Epidermal melanocyte (primary cell): ENCODE results near the gene PLOD3.
"Not testable (repeated sequence)": the region's sequence is repeated elsewhere in the genome, so short reads cannot be mapped to it uniquely, and the experiment has no call there.

ENCODE experiments used
- DNase-seq: peaks from one replicate; pipeline ENCODE4 v3.0.0; 2011; ENCODE audit warnings: low spot score; ENCODE audit not compliant: insufficient read length

The PLOD3 gene

GRCh38 chr7:101216001-101216859, 1.2 kb downstream of the PLOD3 start:
- DNase-seq, result no peak

- DNase-seq, result no peak
Measured at GRCh38 chr7:101212014-101212413, 5.4 kb downstream of the PLOD3 start.

- no peak for DNase-seq
Measured at GRCh38 chr7:101211501-101211900, 5.9 kb downstream of the PLOD3 start.

GRCh38 chr7:101210143-101210542, 7.2 kb downstream of the PLOD3 start:
- DNase-seq, result no peak

DNA sequence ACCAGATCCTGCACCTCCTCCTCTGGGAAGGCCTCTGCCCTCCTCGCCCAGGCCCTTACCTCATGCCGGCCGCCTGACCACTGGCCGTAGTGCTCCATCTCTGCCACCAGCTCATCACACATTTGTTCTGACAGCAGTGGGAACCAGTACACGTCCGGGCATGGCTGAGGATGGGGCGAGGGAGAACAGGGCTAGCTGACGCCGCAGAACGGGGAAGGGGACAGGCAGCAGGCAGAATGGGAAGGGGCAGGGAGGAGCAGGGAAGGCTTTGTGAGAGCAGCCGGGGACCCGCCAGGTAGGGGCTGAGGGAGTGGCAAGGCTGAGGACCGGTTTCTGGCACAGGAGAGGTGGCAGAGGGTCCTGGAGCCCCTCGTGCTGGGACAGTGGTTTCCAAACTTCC, 8.6 kb downstream of the PLOD3 start:
- DNase-seq, result no peak

DNA sequence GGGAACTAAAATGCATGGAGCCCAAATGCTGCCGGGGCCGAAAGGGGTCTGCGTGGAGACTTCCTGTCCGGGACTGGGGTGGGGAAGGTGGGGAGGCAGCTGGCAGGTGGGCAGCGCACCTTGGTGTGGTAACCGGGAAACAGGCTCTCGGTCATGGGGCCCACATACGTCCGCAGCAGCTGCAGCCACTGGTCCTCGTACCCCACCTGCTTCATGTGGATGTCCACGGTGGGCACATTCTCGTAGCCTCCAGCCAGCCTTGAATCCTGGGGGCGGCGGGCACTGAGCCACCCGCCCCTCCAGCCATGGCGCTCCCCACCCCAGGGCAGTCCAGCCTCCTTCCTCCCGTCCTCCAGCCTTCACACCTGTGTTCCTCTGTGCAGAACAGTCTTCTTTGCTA, 9.9 kb downstream of the PLOD3 start:
- DNase-seq, result no peak

- DNase-seq, result no peak
Measured at GRCh38 chr7:101206665-101207042, 10.7 kb downstream of the PLOD3 start.

GRCh38 chr7:101205901-101206664, 11.3 kb downstream of the PLOD3 start:
- no peak for DNase-seq

DNA sequence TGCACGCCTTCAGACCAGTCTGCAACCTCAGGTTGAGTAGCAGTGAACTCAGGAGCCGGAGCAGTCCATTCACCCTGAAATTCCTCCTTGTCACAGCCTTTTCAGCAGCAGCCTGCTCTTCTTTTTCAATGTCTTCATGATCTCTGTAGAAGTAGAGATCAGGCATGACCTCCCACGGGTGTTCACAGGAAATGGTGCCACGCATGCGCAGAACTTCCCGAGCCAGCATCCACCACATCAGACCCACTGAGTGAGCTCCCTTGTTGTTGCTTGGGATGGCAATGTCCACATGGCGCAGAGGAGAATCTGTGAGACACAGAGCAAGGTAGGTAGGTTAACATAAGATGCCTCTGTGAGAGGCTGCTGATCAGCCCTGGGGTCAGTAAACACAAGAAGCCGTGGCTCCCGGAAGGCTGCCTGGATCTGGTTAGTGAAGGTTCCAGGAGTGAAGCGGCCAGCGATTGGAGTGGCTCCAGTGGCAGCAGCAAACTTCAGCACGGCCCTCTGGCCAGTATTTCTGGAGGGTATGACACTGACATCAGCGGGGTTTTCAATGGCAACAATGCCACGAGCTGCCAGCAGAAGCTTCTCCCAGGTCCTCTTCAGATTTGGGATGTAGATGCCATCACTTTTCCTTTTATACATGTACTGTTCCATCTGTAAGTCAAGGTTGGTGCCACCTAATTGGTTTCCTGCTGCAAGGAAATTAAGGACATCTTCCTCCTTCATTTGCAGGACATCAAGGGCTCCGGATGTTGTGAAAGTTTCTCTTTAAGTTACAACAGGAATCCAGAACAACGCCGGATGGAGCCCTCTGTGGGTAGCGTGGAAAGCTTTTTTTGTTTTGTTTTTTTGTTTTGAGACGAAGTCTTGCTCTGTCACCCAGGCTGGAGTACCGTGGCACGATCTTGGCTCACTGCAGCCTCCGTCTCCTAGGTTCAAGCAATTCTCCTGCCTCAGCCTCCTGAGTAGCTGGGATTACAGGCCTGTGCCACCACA, 13.3 kb downstream of the PLOD3 start:
- not testable (repeated sequence) for DNase-seq

DNA sequence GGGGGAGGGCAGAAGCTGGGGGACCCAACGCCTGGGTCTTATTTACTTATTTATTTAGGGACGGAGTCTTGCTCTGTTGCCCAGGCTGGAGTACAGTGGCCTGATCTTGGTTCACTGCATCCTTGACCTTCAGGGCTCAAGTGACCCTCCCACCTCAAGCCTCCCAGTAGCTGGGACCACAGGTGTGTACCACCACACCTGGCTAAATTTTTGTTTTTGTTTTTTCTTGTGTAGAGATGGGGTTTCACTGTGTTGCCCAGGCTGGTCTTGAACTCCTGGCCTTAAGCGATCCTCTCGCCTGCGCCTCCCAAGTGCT, 14.8 kb downstream of the PLOD3 start:
- DNase-seq, result no peak

DNA sequence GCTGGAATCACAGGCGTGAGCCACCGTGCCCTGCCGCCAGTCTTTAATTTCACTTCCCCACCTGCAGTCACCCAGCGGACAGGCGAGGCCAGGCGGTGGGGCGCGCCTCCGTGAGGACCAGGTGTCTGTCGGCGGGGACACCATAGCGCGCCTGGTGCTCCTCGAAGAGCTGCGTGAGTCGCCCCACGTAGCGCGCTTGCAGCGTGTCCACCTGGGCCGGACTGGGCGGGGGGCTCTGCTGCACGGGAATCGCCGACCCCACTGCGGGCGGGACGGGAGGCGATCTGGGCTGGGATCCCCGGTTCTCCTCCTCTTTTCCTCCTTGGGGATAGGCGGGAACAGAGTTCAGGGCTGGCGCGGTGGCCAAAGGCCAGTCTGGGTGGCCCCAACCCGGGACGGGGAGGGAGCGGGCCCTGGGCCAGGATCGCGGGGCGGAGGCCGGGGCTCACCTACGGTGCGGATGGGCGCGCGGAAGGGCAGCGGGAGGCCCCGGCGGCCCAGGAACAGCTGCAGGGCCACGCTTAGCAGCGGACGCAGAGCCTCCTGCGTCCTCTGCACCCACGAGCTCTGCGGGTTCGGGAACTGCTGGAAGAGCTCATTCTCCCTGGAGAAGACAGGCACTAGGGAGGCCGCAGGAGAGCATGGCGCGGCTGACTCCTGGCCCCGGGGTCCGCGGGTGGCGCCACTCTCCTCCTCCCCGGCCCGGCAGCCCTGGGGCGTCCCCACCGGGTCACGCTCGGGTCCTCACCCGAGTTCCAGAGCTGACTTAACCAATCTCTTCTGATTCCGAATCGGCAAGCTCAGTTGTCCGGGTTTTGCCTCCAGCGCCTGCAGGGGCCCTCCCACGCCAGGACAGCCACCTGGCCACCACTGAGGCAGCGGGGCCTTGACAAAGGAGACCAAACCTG, 15.4 kb downstream of the PLOD3 start:
- no peak for DNase-seq

DNA sequence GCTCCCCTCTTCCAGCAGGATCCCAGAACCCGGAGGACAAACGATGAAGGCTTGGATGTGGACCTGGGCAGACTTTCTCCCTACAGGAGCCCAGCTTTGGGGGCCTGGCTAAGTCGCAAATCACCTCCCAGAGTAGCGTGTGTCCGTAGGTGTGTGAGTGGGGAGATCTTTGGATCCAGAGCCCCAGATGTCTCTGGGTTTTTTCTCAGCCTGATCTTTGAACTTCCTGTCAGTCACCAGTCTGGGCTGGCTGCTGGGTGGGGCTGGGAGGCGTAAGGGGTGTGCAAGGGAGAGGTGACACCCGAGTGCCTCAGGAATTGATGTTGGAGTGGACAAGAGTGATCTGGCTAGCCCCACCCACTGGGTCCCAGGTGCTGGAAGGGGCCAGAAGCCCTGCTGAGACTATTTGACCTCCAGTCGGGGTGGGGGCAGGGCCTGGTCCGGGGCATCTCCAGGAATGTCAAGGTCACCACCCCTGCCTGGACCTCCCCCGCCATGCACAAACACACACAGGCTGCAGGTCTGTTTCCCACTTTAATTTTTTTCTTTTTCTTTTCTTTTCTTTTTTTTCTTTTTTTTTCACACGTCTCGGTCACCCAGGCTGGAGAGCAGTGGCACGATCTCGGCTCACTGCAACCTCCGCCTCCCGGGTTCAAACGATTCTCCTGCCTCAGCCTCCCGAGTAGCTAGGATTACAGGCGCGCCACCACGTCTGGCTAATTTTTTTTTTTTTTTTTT, 16.4 kb downstream of the PLOD3 start, which contains the start of gene MOGAT3:
TSS of gene MOGAT3 (minus strand) at position 175 of the 738 bp plus-strand sequence. CDS start 182 bp downstream, outside the sequence.
- DNase-seq, result no peak

DNA sequence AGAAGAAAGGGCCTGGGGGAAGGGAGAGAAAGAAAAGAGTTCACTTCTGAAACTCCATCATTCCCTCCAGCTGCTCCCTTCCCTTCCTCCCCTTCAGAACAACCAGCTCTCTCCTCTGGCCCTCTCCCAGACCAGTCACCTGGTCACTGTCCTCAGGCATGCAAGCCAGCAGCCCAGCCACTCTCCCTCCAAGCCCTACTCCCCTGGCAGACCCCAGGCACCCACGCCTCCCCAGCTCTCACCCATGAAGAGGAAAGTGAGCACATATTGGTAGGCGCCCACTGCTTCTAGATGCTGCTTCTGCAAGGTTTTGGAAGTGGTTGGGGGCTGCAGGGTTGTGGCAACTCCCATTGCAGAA, 16.9 kb downstream of the PLOD3 start:
- DNase-seq, result no peak

- DNase-seq, result not testable (repeated sequence)
Measured at GRCh38 chr7:101199522-101199921, 17.9 kb downstream of the PLOD3 start.

DNA sequence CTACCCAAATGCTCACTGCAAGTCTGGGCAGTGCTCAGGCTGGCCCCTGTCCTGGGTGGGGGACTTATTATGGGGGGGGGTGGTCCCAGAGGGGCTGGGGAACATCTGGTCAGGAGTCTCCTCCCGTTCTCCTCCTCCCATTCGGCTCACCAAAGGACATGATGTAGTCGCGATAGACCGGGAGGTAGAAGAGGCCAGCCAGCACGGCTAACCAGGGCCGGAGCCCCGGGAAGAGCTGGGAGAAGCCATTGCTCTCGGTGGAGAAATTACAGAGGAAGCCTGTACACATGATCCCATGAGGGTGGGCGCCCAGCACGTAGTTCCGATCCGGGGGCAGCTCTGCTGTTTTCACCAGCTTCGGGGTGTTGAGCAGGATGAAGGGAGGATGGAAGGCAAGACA, 18.9 kb downstream of the PLOD3 start:
- no peak for DNase-seq

- DNase-seq, result no peak
Measured at GRCh38 chr7:101197991-101198390, 19.4 kb downstream of the PLOD3 start.

DNA sequence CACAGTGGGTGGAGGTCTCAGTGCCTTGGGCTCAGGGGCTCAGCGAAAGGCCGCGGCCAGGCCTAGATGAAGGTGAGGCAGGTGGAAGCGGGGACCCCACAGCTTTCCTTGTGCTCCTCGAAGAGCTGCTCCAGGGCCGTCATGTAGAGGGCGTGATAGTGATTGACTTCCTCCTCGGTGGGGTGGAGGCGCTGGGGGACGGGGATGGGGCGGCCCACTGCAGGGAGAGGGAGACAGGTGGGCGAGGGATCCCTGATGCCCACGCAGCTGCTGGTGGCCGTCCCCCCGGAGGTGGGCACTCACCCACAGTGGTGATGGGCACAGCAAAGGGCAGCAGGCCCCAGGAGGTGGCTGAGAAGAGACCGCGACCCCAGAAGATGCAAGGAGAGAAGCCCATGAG, 21.5 kb downstream of the PLOD3 start:
- DNase-seq, result no peak

- no peak for DNase-seq
Measured at GRCh38 chr7:101189109-101189508, 28.3 kb downstream of the PLOD3 start.

DNA sequence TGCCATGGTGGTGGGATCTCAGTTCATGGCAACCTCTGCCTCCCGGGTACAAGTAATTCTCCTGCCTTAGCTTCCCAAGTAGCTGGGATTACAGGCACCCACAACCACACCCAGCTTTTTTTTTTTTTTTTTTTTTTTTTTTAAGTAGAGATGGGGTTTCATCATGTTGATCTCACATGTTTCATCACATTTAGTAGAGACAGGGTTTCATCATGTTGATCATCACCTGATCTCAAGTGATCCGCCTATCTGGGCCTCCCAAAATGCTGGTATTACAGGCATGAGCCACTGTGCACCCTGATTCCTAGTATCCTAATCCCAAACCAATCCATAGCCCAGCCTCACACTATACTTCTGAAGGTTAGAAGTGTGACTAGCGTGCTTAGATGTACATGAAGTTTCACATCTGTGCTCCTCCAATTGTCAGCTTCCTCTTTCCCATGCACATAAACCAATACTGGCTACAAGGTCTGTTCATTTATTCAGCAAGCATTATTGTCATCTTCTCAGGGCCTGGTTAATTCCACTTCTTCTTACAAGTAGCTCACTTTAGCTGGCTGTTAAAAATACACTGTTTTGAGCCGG, 30.4 kb downstream of the PLOD3 start:
- no peak for DNase-seq
